Breast epithelium (tissue), 4 donors: ENCODE results near the gene PGPEP1. TPM values are rescaled to one million over a fixed set of nuclear protein-coding genes. Genes with fewer than 3 reads are reported as not detected.
"Not testable (repeated sequence)": the region's sequence is repeated elsewhere in the genome, so short reads cannot be mapped to it uniquely, and the experiment has no call there.

Source experiments
- DNase-seq, 2 donors: peaks; one replicate each; pipeline ENCODE4 v3.0.0-alpha.2; 2019; ENCODE audit warnings: low spot score in 2 of 2
- H3K27ac ChIP-seq, 2 donors: fragments of 200-600 bp; sonication (generic) in 1 of 2; one replicate each; pipeline ENCODE4 v1.5.1; 2016 to 2019; ENCODE audit warnings: mild to moderate bottlenecking in 1 of 2
- H3K27me3 ChIP-seq, 2 donors: fragments of 200-600 bp; sonication (generic) in 1 of 2; one replicate each; pipeline versions ENCODE4 v1.5.1 to v1.6.0; 2017 to 2019; ENCODE audit warnings: control low read depth in 1 of 2, mild to moderate bottlenecking in 1 of 2
- H3K36me3 ChIP-seq: fragments of 200-600 bp; one replicate; pipeline ENCODE4 v1.5.1; 2019
- H3K4me1 ChIP-seq, 2 donors: fragments of 200-600 bp; sonication (generic); one replicate each; pipeline ENCODE4 v1.5.1; 2016 to 2019; ENCODE audit warnings: control low read depth in 1 of 2
- H3K4me3 ChIP-seq, 3 donors: fragments of 200-600 bp; sonication (generic); 1 replicate in 2 of 3; 2 replicates in 1 of 3; pipeline ENCODE4 v1.5.1; 2016 to 2019; ENCODE audit warnings: mild to moderate bottlenecking in 3 of 3, moderate library complexity in 2 of 3
- H3K9me3 ChIP-seq, 2 donors: fragments of 200-600 bp; sonication (generic) in 1 of 2; one replicate each; pipeline ENCODE4 v1.5.1; 2016 to 2019; ENCODE audit warnings: control low read depth in 1 of 2
- POLR2A ChIP-seq: fragments of 450-650 bp; IDR thresholded peaks from one replicate; pipeline ENCODE4 v1.6.1; 2016; ENCODE audit warnings: antibody characterized with exemption, mild to moderate bottlenecking, moderate library complexity
- POLR2AphosphoS5 ChIP-seq, 3 donors: sonication (generic); formaldehyde crosslinking; IDR thresholded peaks; one replicate each; pipeline ENCODE4 v1.6.1; 2017; ENCODE audit warnings: antibody characterized with exemption in 3 of 3
- intact Hi-C: fragments of 100-400 bp; cut with DNase I; formaldehyde crosslinking; loops from one replicate; pipeline ENCODE4 v1.15.1; 2023; ENCODE audit warnings: low total_unique reads
- total RNA-seq, 3 donors: library from RNA; depleted of rRNA; stranded (reverse); fragments of >200 nt; gene quantifications; one replicate each; pipeline ENCODE4 v1.1.0, GENCODE V29; 2016
- TF ChIP-seq, protein P1 (sequence below), 3 donors: fragments of 450-650 bp; IDR thresholded peaks; one replicate each; pipeline ENCODE4 v1.5.1; 2016 to 2017; ENCODE audit warnings: antibody characterized with exemption in 3 of 3, mild to moderate bottlenecking in 3 of 3, moderate library complexity in 3 of 3

PGPEP1 gene
- total RNA-seq, 3 donors from 2014 or later: 22.5 to 29.2 (median 25.9) TPM

DNA sequence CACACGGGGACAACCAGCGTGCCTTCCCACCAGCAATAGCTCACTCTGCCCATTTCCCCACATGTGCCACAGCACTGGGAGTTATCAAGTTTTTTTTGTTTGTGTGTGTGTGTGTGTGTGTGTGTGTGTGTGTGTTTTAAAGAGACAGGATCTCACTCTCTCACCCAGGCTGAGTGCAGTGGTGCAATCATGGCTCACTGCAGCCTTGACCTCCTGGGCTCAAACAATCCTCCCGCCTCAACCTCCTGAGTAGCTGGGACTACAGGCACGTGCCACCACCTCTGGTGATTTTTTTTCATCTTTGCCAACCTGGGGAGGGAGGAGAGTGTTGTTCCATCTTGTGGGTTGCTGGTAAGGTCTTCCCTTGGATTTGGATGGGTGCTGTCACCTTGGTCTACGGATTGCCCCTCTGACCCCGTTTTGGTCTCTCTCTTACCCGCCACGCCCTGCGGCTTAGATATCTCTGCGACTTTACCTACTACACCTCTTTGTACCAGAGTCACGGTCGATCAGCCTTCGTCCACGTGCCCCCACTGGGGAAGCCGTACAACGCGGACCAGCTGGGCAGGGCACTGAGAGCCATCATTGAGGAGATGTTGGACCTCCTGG, 22.6 kb downstream of the PGPEP1 start:
- intact Hi-C loops: no loop called here
- Histone ChIP-seq H3K4me3 (no peak overlapping the region), H3K36me3 (no peaks in the 10 kb centered on the region), H3K4me1 (no peaks in the 10 kb centered on the region), H3K9me3 (no peaks in the 10 kb centered on the region), H3K27me3 (no peaks in the 10 kb centered on the region), H3K27ac (peak overlapping the region; percentile 33 to 90)
- TF ChIP-seq POLR2AphosphoS5 (IDR thresholded peaks at IDR 0.05): no peak
- TF ChIP-seq, protein P1, sequence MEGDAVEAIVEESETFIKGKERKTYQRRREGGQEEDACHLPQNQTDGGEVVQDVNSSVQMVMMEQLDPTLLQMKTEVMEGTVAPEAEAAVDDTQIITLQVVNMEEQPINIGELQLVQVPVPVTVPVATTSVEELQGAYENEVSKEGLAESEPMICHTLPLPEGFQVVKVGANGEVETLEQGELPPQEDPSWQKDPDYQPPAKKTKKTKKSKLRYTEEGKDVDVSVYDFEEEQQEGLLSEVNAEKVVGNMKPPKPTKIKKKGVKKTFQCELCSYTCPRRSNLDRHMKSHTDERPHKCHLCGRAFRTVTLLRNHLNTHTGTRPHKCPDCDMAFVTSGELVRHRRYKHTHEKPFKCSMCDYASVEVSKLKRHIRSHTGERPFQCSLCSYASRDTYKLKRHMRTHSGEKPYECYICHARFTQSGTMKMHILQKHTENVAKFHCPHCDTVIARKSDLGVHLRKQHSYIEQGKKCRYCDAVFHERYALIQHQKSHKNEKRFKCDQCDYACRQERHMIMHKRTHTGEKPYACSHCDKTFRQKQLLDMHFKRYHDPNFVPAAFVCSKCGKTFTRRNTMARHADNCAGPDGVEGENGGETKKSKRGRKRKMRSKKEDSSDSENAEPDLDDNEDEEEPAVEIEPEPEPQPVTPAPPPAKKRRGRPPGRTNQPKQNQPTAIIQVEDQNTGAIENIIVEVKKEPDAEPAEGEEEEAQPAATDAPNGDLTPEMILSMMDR (IDR thresholded peaks at IDR 0.05): no peak
- TF ChIP-seq POLR2A: no peak
- no peak for DNase-seq

DNA sequence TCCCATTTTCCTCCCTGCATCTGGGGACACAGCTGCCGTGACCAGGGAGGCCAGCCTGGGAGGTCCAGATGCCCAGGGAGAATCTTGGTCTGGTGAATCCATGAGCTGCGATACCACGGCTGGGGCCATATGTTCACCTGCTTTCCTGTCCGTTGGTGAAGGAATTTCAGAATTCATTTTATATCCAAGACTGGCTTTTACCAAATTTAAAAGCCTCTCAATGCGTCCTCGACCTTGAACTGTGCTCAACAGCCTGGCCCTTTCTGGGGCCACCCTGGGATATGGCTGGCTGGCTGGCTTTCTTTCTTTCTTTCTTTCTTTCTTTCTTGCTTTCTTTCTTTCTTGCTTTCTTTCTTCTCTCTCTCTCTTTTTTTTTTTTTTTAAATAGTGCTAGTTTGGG, 23.4 kb downstream of the PGPEP1 start:
- Histone ChIP-seq H3K27ac (peak overlapping the region; percentile 90), H3K4me3 (no peak overlapping the region), H3K27me3 (no peaks in the 10 kb centered on the region), H3K9me3 (no peaks in the 10 kb centered on the region), H3K36me3 (no peaks in the 10 kb centered on the region), H3K4me1 (no peaks in the 10 kb centered on the region)
- intact Hi-C loops: no loop called here
- DNase-seq: no peak
- TF ChIP-seq, protein P1 (IDR thresholded peaks at IDR 0.05): no peak
- TF ChIP-seq POLR2AphosphoS5 (IDR thresholded peaks at IDR 0.05) (no peak), POLR2A (no peak)

DNA sequence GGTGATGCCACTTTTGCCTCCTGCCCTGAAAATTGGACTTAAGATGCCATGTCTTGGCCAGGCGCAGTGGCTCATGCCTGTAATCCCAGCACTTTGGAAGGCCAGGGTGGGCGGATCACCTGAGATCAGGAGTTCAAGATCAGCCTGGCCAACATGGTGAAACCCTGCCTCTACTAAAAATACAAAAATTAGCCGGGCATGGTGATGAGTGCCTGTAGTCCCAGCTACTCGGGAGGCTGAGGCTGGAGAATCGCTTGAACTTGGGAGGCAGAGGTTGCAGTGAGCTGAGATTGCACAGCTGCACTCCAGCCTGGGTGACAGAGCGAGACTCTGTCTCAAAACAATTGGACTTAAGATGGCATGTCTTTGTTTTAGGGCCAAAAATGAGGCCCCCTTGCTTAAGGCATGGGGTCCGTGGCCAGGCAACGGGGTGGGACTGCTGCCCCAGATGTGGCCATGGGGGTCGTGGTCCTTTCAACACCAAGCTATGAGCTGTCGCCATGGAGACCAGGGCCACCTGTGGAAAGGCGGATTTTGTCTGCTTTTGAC, 24.0 kb downstream of the PGPEP1 start:
- intact Hi-C loops, H3K4me1 ChIP-seq, H3K9me3 ChIP-seq, DNase-seq, H3K27me3 ChIP-seq, H3K36me3 ChIP-seq: not testable (repeated sequence)
- peak overlapping the region; percentile 90 for H3K27ac ChIP-seq
- peak overlapping the region in 2 of 3 donors; percentile 11 to 24 for H3K4me3 ChIP-seq

DNA sequence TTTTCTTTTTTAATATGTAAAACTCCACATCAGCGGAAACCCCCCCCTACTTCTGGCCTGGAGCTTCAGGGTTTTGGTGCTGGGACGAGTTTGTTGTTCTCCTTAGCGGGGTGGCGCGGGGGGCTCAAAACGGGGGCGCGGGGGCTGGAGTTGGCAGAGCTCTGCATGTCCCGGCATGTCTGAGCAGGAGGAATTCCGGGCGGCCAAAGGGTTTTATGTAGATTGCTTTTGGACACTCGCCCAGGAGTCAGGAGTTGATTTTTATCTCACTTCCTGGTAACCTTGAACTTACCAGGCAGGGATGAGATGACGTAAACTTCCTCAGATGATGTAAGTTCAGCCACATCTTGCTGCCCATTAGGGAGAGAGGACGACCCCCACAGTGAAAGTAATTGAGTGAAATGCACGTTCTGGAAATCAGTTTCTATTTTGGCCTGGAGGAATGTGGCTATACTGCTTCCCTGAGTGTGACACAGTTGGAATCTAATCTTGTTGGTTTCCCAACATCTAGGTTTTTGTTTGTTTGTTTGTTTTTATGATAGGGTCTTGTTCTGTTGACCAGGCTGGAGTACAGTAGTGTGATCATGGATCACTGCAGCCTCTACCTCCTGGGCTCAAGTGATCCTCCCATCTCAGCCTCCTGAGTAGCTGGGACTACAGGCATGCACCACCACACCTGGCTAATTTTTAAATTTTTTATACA, 24.6 kb downstream of the PGPEP1 start:
- Histone ChIP-seq H3K4me1 (no peaks in the 10 kb centered on the region), H3K27me3 (no peaks in the 10 kb centered on the region), H3K36me3 (no peaks in the 10 kb centered on the region), H3K4me3 (peak overlapping the region in 2 of 3 donors; percentile 11 to 24), H3K27ac (peak overlapping the region; percentile 90), H3K9me3 (no peaks in the 10 kb centered on the region)
- TF ChIP-seq POLR2A (no peak), POLR2AphosphoS5 (IDR thresholded peaks at IDR 0.05) (peak in 2 of 3 donors; percentile 41 to 61)
- TF ChIP-seq, protein P1 (IDR thresholded peaks at IDR 0.05): no peak
- DNase-seq: peak; percentile 81 to 90
- intact Hi-C loops: no loop called here

DNA sequence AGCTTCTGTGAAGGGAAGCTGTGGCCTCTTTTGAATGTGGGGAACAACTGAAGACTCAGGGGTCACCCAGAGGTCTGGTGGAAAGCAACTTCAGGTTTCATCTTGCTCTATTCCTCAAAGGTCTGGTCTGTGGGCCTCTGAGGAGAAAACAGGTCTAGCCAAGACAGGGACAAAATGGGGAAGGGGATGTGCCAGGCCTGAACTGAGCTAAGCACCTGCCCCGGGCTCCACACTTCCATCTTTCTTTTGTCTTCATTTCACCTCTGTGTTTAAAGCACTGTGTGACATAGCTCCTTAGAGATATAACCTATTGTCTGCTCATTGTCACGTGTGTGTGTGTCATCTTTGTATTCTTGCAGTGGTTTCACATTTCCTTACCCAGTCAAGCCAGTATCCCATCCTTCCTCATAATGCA, 25.6 kb downstream of the PGPEP1 start:
- H3K4me1 ChIP-seq: no peaks in the 10 kb centered on the region
- no peak for DNase-seq
- TF ChIP-seq, protein P1 (IDR thresholded peaks at IDR 0.05): no peak
- no peak for TF ChIP-seq POLR2AphosphoS5 (IDR thresholded peaks at IDR 0.05)
- no peak for TF ChIP-seq POLR2A
- no peaks in the 10 kb centered on the region for H3K27me3 ChIP-seq
- H3K36me3 ChIP-seq: no peaks in the 10 kb centered on the region
- no peaks in the 10 kb centered on the region for H3K9me3 ChIP-seq
- peak overlapping the region; percentile 90 for H3K27ac ChIP-seq
- no peak overlapping the region for H3K4me3 ChIP-seq
- intact Hi-C loops: no loop called here
